Psoas muscle (tissue), 8 donors: Measurements from ENCODE around the gene SIN3B. TPM values are rescaled to one million over a fixed set of nuclear protein-coding genes. Genes with fewer than 3 reads are reported as not detected.

Experiments
- ATAC-seq, 4 donors: fragments of 200-7000 bp; cut with Tn5 transposase; one replicate each; pipeline ENCODE4 v1.9.1; 2020; ENCODE audit warnings: moderate library complexity in 3 of 4, mild to moderate bottlenecking in 2 of 4
- DNase-seq, 2 donors: peaks; one replicate each; pipeline ENCODE4 v3.0.0-alpha.2; 2020
- H3K27ac ChIP-seq: fragments of 200-600 bp; one replicate; pipeline ENCODE4 v1.8.0; 2022
- H3K27me3 ChIP-seq, 3 donors: fragments of 200-600 bp in 1 of 3; one replicate each; pipeline versions ENCODE4 v1.6.1 to v1.8.0; 2013 to 2022; ENCODE audit warnings: low read length in 2 of 3, mild to moderate bottlenecking in 2 of 3, moderate library complexity in 1 of 3; ENCODE audit not compliant: insufficient read depth in 3 of 3
- H3K36me3 ChIP-seq, 2 donors: fragments of 200-600 bp in 1 of 2; one replicate each; pipeline versions ENCODE4 v1.6.1 to v1.8.0; 2013 to 2022; ENCODE audit warnings: low read depth in 1 of 2, mild to moderate bottlenecking in 1 of 2, moderate library complexity in 1 of 2; ENCODE audit not compliant: insufficient read depth in 1 of 2
- H3K4me1 ChIP-seq: fragments of 200-600 bp; one replicate; pipeline ENCODE4 v1.8.0; 2022
- H3K4me3 ChIP-seq: fragments of 200-600 bp; one replicate; pipeline ENCODE4 v1.8.0; 2022; ENCODE audit warnings: mild to moderate bottlenecking
- H3K9me3 ChIP-seq: fragments of 200-600 bp; one replicate; pipeline ENCODE4 v1.8.0; 2022
- CTCF ChIP-seq: fragments of 200-600 bp; IDR thresholded peaks from one replicate; pipeline ENCODE4 v1.8.0; 2022; ENCODE audit warnings: antibody characterized with exemption
- WGBS, 3 donors: extraction: QIAGEN DNeasy Blood & Tissue Kit; methylation state at CpG; one replicate each; pipeline versions ENCODE4 v1.1.6 to v1.1.7; 2013; 5-methylcytosine and 5-hydroxymethylcytosine counted together
- intact Hi-C, 2 donors: fragments of 100-400 bp; cut with DNase I; formaldehyde crosslinking; loops; one replicate each; pipeline versions ENCODE4 v1.11.0 to v1.14.2; 2022
- polyA plus RNA-seq, 3 donors: library from polyadenylated mRNA; stranded (reverse); fragments of 200-250 nt; gene quantifications; one replicate each; pipeline ENCODE4 v1.2.3, GENCODE V29; 2013
- total RNA-seq, 4 donors: library from RNA; stranded (reverse); fragmentation: NEBNext Ultra II Directional in 2 of 4; extraction: Animal tissue kit (Norgen Biotek cat#: 25700) in 2 of 4; gene quantifications; one replicate each; pipeline versions ENCODE4 v1.2.1 to v1.2.4, GENCODE V29; 2021 to 2023
- donor health status: healthy with polysubstance abuse.
- donor health status: DM: no; HTN: no; CAD: no; lungs with moderate emphysema.
- donor health status: Bipolar disorder and iron deficiency.
- donor health status: healthy.
- donor health status: DM: yes; HTN: yes; CAD: no.
- donor health status: DM: no; HTN: no; CAD: no.
- donor health status: DM: no; HTN: no; CAD: no.
- donor health status: DM: yes; HTN: yes; CAD: no.

SIN3B gene
- total and polyA plus RNA-seq, 7 donors = 11.8 to 23.8 (median 18.0) TPM

- no peak overlapping the region for H3K27ac ChIP-seq
- ATAC-seq (no peak), DNase-seq (no peak)
- 83 to 90% (median 87%) methylated on average over 12 of the region's 12 CpGs for WGBS, 3 donors
- peaks cover 4% of the 10 kb centered on the region for H3K4me1 ChIP-seq
- H3K9me3 ChIP-seq = no peaks in the 10 kb centered on the region
- no peaks in the 10 kb centered on the region for H3K36me3 ChIP-seq
- H3K4me3 ChIP-seq = peak overlapping the region; percentile 69
- peaks cover 0 to 45% (median 12%) of the 10 kb centered on the region in 3 donors for H3K27me3 ChIP-seq
- TF ChIP-seq CTCF = no peak
- intact Hi-C loops = loop anchor here in 1 of 2 donors (5.0 kb wide), 1 partner anchor 71 kb away; the partner anchor contains the start of gene SIN3B
Measured at GRCh38 chr19:16898361-16899015, 69.3 kb downstream of the SIN3B start.

GRCh38 chr19:16899566-16900075 lies 70.4 kb downstream of the SIN3B start:
- 32 to 46% (median 42%) methylated on average over 6 to 7 of the region's 7 CpGs for WGBS, 3 donors
- Histone ChIP-seq H3K4me1 (no peaks in the 10 kb centered on the region), H3K9me3 (no peaks in the 10 kb centered on the region), H3K36me3 (no peaks in the 10 kb centered on the region), H3K27me3 (peaks cover 0 to 33% (median 11%) of the 10 kb centered on the region in 3 donors), H3K4me3 (no peak overlapping the region), H3K27ac (no peak overlapping the region)
- ATAC-seq = no peak
- peak; percentile 29 for TF ChIP-seq CTCF
- peak in 1 of 2 donors; percentile 61 for DNase-seq
- intact Hi-C loops = loop anchor here in 1 of 2 donors (5.0 kb wide), 1 partner anchor 72 kb away; the partner anchor contains the start of gene SIN3B

GRCh38 chr19:16901491-16902175 lies 72.4 kb downstream of the SIN3B start:
- no peak for TF ChIP-seq CTCF
- WGBS, 3 donors = 83 to 87% (median 84%) methylated on average over 19 of the region's 19 CpGs
- no peak for ATAC-seq
- peaks cover 0 to 13% (median 2%) of the 10 kb centered on the region in 3 donors for H3K27me3 ChIP-seq
- H3K4me3 ChIP-seq = no peak overlapping the region
- no peaks in the 10 kb centered on the region for H3K9me3 ChIP-seq
- DNase-seq = peak in 1 of 2 donors; percentile 33
- H3K27ac ChIP-seq = no peak overlapping the region
- intact Hi-C loops = no loop called here
- no peaks in the 10 kb centered on the region for H3K4me1 ChIP-seq
- H3K36me3 ChIP-seq = no peaks in the 10 kb centered on the region

GRCh38 chr19:16902545-16902944 lies 73.3 kb downstream of the SIN3B start:
- Histone ChIP-seq H3K9me3 (no peaks in the 10 kb centered on the region), H3K27ac (no peak overlapping the region), H3K27me3 (peaks cover 0 to 10% (median 1%) of the 10 kb centered on the region in 3 donors), H3K4me1 (no peaks in the 10 kb centered on the region), H3K4me3 (no peak overlapping the region), H3K36me3 (no peaks in the 10 kb centered on the region)
- no peak for DNase-seq
- no peak for TF ChIP-seq CTCF
- intact Hi-C loops = no loop called here
- 84 to 89% (median 89%) methylated on average over 12 of the region's 12 CpGs for WGBS, 3 donors
- ATAC-seq = no peak
